Cerebellar nuclear complex (tissue), 1 donor: ENCODE results near the gene MEAF6.

ENCODE experiments used
- DNase-seq, 2 experiments: peaks; one replicate each; lab custom pipeline; 2025; lab: John Stamatoyannopoulos, UW

The MEAF6 gene

DNA sequence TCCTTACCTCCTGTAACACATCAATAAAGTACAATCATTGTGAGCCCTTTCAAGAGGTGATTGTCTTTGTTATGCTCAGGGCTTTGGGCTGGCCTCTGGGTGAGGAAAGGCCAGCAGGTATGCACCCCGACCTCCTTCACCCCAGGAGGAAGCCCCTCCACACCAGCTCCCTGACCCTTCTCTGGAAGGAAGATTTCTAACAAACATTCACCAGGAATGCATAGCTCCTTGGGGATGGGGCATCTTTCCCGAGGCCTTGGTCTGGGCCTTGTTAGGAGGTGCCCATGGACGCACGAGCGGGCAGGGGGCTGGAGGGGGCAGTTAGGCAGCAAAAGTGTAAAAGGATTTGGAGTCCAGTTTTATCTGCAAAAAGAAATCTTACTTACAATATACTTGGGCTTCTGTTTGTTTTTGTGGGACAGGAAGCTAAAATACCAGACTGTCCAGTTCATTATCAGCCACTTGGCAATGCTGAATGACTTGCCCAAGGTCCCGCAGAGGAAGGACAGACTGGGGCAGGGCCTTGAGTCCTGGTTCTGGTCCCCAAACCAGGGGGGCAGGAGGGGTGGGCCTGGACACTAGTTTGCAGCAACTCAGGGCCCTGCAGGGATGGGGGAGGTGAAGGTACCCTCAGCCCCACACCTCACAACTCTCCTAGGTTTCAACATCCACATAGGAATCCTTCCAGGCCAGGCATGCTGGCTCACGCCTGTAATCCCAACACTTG is 30.1 kb downstream of the MEAF6 start:
- no peak for DNase-seq

GRCh38 chr1:37483785-37484184 is 30.8 kb downstream of the MEAF6 start:
- no peak for DNase-seq

DNA sequence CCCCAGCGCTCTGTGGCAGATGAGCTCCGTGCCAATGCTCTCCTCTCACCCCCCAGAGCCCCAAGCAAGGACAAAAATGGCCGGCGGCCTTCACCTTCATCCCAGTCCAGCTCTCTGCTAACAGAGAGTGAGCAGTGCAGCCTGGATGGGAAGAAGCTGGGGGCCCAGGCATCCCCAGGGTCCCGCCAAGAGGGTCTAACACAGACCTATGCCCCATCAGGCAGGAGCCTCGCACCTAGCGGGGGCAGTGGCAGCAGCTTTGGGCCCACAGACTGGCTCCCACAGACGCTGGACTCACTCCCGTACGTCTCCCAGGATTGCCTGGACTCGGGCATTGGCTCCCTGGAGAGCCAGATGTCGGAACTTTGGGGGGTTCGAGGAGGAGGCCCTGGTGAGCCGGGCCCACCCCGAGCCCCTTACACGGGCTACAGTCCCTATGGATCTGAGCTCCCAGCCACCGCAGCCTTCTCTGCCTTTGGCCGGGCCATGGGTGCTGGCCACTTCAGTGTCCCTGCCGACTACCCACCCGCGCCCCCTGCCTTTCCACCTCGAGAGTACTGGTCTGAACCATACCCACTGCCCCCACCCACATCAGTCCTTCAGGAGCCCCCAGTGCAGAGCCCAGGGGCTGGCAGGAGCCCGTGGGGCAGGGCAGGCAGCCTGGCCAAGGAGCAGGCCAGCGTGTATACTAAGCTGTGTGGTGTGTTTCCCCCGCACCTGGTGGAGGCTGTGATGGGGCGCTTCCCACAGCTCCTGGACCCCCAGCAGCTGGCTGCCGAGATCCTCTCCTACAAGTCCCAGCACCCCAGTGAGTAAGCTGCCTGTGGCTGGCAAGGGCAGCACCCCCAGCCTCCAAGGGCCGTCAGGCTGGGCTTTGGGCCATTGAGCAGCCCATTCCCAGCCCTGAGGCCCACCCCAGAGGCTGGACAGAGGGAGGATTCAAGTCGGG is 31.5 kb downstream of the MEAF6 start:
- no peak for DNase-seq

DNA sequence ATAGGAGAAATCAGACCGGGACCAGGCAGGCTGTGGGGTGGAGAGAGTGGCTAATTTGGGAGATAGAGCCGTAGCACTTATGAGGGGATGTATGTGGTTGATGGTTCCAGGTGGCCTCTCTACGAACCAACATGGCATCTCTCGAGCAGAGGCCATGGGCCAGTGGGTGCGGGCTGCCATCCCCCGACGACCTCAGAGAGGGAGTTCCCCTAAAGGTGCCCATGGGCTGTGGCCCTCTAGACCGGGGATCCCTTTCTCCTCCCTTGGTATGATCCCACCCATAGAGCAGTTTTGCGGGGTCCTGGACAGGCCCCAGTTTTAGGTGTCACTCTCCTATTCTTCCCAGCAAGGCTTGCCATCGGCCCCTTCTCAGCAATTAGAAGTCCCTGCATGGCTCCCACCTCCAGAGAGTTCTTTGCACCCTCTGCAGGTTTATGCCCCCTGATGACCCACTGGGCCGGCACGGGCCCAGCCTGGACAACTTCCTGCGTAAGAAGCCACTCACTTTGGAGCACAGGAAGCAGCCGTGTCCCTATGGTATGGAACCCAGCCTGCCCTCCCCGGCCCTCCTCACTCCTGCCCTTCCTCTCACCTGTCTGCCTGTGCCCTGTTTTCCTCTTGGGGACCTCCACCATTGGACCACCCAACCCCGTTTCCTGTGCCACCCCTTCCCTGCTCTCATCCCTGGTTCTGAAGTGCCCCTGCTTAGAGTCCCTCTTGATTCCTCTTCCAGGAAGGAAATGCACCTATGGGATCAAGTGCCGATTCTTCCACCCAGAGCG is 32.4 kb downstream of the MEAF6 start:
- no peak for DNase-seq

DNA sequence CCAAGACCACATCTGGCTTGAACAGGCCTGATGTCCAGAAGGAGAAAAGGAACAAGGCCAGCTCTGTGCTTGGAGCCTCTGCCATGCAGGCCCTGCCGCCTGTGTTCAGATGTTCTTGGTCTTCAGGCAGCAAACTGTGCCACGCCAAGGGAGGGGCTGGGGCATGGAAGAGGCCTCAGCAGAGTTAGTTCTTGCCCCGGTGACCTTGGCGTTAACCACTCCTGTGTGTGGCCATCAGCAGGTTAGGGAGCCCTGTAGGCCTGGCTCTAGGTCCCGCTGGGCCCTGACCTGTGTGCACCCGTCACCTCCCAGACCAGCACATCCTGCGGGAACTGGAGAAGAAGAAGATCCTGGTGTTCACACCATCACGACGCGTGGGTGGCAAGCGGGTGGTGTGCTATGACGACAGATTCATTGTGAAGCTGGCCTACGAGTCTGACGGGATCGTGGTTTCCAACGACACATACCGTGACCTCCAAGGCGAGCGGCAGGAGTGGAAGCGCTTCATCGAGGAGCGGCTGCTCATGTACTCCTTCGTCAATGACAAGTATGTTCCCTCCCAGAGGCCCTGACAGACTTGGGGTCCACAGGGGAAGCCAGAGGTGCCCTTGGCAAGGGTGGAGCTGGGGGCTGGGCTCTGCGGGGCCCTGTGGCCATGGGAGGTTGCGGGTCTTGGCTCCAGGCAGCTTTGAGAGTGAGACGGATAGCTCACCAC is 33.1 kb downstream of the MEAF6 start:
- no peak for DNase-seq

- no peak for DNase-seq
These were observed 33.8 kb downstream of the MEAF6 start for GRCh38 chr1:37480581-37481288.

DNA sequence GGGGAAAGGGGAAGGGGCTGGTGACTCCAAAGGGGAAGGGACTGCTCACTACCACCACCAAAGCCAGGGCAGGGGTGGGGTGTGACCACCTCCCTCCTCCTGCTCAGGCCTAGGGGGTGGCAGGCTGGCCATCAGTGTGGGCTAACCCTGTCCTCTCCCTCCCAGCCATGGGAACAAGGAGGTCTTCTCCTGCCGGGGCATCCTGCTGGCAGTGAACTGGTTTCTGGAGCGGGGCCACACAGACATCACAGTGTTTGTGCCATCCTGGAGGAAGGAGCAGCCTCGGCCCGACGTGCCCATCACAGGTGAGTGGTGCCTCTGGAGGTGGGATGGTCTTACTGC is 34.5 kb downstream of the MEAF6 start:
- DNase-seq, result no peak

DNA sequence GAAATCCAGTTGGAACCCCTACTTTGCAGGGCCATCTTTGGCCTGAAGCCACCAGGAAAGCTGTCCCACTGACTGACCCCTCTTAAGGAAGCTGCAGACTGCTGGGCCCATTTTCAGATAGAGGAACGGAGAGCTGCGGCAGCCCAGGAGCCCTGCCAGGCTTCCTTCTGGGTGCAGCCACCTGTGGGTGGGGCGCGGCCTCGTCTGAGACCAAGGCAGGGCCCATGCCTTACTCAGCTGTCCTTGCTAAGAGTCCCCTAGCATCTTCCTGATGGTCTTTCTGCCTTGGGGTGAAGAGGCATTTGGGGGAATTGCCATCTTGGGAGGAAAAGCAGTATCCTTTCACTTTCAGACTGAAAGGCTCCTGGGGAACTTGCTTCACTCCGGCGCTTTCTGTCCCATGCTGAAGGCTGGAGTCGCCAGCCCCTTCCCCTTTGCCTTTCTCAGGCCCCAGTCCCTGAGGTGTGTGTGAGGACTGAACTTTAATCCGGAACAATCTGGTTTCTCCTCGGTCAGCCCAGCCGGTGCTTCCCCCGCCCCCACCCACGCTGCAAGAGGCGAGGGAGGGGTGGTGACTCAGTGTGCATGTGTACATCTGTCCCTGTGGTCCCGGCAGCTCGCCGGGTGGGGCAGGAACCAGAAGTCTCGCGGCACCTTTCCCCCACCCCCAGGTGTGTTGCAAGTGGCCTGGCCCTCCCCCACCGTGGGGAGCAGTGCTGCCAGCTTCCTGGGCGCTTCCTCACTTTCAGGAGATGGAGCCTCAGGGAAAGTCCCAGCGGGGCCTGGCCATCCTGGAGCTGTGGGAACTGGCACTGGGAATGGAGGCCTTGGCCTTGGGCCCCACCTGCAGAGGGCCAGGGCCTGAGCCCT is 35.1 kb downstream of the MEAF6 start:
- no peak for DNase-seq

DNA sequence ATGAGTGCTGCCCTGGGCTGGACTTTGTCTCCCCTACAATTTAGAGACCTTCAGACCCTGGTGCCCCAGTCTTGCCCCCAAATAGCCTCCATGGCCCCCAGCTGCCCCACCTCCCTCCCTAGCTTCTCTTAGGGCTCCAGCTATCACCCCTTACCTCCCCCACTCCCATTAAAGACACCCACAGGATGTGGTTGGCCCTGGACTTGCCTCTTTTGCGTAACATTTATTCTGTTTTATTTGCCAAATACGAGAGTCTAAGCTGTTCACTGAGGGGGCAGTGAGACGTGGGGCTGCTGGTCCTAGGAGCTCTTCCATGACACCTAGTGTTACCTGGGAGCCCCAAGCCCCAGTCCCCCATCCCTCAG is 35.7 kb downstream of the MEAF6 start:
- no peak for DNase-seq

DNA sequence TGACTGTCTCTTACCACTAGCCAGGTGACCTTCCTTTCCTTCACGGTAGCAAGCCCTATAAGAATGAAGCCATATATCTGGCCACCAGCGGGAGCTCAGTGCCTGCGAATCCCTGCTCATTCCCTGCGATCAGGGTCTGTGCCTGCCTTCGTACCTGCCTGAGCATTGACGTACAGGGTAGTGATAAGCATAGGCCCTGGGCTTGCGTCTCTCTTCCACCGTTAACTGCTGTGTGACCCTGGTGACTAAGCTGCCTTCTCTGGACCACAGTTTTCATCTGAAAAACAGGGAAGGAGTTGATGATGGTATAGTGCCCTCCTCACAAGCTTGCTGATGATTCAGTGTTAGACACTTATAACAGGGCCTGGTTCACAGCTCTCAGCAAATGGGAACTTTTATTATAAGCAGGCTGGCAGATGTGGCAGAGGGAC is 36.1 kb downstream of the MEAF6 start:
- no peak for DNase-seq

DNA sequence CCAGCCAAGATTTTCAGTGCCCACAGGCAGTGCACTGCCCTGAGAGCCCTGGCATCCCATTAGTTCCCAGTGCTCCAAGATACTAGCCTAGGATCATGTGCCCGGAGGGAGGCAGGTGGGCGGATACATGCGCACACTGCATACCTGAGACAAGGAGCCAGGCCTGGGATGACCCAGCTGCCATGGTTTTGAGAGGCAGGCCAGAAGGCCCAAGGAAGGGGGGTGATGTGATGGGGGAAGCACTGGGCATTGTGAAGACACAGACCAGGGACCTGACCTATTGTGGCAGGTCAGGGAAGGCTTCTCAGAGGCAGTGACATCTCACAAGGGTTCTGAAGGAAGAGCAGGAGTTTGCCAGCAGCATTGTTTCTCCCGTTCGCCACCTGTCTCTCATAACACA is 36.6 kb downstream of the MEAF6 start:
- no peak for DNase-seq

DNA sequence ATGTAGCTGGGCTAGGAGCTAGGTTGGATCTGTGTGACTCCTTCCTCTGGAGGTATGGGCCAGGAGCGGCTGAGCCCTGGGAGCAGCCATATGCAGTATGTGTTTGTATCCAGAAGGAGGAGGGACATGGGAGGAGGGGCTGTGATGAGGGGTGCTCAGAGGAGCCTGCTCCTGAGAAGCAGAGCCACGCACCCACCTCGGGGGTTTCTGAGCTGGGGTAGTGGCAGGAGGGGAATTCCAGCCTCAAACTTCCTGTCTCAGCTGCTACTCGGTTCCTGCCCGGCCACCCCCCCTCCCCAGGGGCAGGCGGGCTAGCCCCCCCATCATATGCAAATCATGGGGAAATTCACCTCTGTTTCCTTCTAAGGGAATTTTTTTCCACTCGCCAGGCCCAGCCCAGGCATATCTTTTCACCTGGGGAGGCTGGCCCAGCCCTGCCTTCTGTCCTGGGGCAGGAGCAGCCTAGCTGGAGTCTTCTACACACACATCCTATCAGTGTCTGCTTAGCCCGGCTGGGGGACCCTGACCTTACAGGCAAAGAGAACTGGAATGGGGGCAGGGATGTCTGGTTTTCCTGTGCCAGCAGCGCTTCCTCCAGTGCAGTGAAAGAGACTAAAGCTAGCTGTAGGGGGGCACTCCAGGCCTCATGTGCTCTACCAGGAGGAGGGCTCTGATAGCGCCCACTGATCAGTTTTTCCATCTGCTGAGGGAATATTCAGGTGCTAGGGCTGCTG is 37.2 kb downstream of the MEAF6 start:
- peak in 1 of 2 experiments; percentile 54 for DNase-seq

- peak in 1 of 2 experiments; percentile 54 for DNase-seq
These were observed 37.9 kb downstream of the MEAF6 start for GRCh38 chr1:37476460-37477197.

- no peak for DNase-seq
These were observed 38.5 kb downstream of the MEAF6 start for GRCh38 chr1:37476087-37476452.

GRCh38 chr1:37475380-37476086 is 39.0 kb downstream of the MEAF6 start:
- no peak for DNase-seq

- DNase-seq, result no peak
These were observed 39.7 kb downstream of the MEAF6 start for GRCh38 chr1:37474697-37475379.

DNA sequence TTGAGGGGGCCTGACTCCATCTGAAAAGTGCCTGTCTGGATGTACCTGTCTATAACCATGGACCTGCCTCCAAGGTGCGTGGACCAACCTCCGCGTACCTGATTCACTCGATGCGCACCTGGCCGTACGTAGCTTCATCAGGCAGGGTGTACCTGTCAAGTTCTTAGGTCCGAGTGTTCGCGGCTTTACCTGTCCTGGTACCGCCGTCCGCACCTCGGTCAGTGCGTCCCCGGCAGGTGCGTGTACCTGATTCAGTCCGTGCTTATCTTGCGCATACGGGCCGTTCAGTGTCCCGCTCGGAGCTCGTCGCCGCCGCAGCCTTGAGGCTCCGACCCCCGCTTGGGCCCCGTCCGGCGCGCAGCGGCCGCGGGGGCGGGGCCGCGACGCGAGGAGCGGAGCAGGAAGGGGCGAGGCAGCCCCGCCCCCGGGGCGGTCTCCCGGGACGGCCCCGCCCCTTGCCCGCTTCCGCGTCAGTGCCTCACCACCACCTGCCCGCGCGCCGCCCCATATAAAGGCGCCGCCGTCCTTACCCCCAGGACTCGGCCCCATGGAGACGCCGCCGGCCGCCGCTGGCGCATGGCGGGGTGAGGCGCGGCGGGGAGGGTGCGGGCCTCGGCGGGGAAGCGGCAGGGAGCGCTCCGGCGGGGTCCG is 40.4 kb downstream of the MEAF6 start, which contains the start of gene ZC3H12A:
TSS of gene ZC3H12A (plus strand) at position 535 of the 651 bp plus-strand sequence. CDS start 917 bp downstream, outside the sequence.
- no peak for DNase-seq
